Activated effector memory CD4-positive, alpha-beta T cell treated with Interleukin-2 at 50 U/mL for 16 hours (primary cell): Measurements from ENCODE around the gene TBC1D8.

ENCODE experiments used
- DNase-seq: peaks from one replicate; pipeline ENCODE4 v3.0.0-alpha.2; 2020

TBC1D8 gene

GRCh38 chr2:101111917-101112771 is 39.0 kb downstream of the TBC1D8 start:
- DNase-seq, result no peak

- no peak for DNase-seq
These were observed 39.8 kb downstream of the TBC1D8 start for GRCh38 chr2:101111262-101111838.

GRCh38 chr2:101109451-101110118 is 41.6 kb downstream of the TBC1D8 start:
- no peak for DNase-seq

GRCh38 chr2:101108357-101108756 is 42.8 kb downstream of the TBC1D8 start:
- DNase-seq, result no peak

GRCh38 chr2:101107241-101107640 is 43.9 kb downstream of the TBC1D8 start:
- no peak for DNase-seq

GRCh38 chr2:101106453-101107181 is 44.6 kb downstream of the TBC1D8 start:
- DNase-seq, result no peak

- DNase-seq, result no peak
These were observed 45.5 kb downstream of the TBC1D8 start for GRCh38 chr2:101105654-101106053.

- no peak for DNase-seq
These were observed 53.5 kb downstream of the TBC1D8 start for GRCh38 chr2:101097638-101098037.

- no peak for DNase-seq
These were observed 54.5 kb downstream of the TBC1D8 start for GRCh38 chr2:101096619-101097142.

GRCh38 chr2:101094351-101094750 is 56.8 kb downstream of the TBC1D8 start:
- no peak for DNase-seq

GRCh38 chr2:101089942-101090799 is 61.0 kb downstream of the TBC1D8 start:
- no peak for DNase-seq

GRCh38 chr2:101089419-101089818 is 61.8 kb downstream of the TBC1D8 start:
- no peak for DNase-seq

- DNase-seq, result no peak
These were observed 63.5 kb downstream of the TBC1D8 start for GRCh38 chr2:101087638-101088037.

- no peak for DNase-seq
These were observed 67.6 kb downstream of the TBC1D8 start for GRCh38 chr2:101083613-101084012.

- no peak for DNase-seq
These were observed 68.2 kb downstream of the TBC1D8 start for GRCh38 chr2:101082998-101083397.

GRCh38 chr2:101081375-101081907 is 69.7 kb downstream of the TBC1D8 start:
- no peak for DNase-seq

- DNase-seq, result no peak
These were observed 70.7 kb downstream of the TBC1D8 start for GRCh38 chr2:101080211-101081068.

GRCh38 chr2:101076581-101076980 is 74.6 kb downstream of the TBC1D8 start:
- no peak for DNase-seq

- DNase-seq, result no peak
These were observed 86.2 kb downstream of the TBC1D8 start for GRCh38 chr2:101064868-101065549.

- DNase-seq, result no peak
These were observed 86.7 kb downstream of the TBC1D8 start for GRCh38 chr2:101064505-101064867.
